ENCODE measurements around the gene PAPPA. TPM values are rescaled to one million over a fixed set of nuclear protein-coding genes. Genes with fewer than 3 reads are reported as not detected.

PAPPA gene
- total RNA-seq, 2 experiments from 2014 or later, result not detected

DNA sequence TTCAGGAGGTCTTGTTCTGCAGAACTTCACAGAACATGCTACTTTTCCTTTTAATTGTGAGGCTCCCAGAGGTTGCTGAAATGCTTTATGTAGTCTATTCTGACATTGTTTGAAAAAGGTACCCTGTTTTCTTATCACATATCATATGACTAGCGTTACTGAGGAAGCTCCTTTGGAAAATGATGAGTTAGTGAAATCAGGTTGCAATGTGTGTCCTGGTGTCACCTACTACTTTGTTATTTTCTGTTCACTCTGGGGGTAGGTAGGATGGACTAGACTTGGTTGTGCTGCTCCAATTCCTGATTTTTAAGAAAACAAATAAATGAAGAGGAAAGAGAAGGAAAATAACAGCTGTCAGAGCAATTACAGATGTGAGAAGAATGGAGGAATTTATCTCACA is 93.7 kb downstream of the PAPPA start:
- Histone ChIP-seq H3K4me3 (ENCODE audit: low read depth, low read length, poor library complexity, severe bottlenecking) (no peak overlapping the region), H3K4me2 (ENCODE audit: low read length) (no peak overlapping the region), H3K36me3 (ENCODE audit: insufficient read depth, low read length) (no peaks in the 10 kb centered on the region), H3K9me3 (ENCODE audit: low read length) (no peaks in the 10 kb centered on the region), H2AFZ (ENCODE audit: low read length) (no peak overlapping the region), H3K4me1 (ENCODE audit: insufficient read depth, low read length, poor library complexity, severe bottlenecking) (no peaks in the 10 kb centered on the region), H3K79me2 (ENCODE audit: insufficient read depth, low read depth, low read length) (no peaks in the 10 kb centered on the region), H4K20me1 (ENCODE audit: insufficient read depth, low read length) (no peaks in the 10 kb centered on the region), H3K9me2 (ENCODE audit: insufficient read depth, low read length) (no peaks in the 10 kb centered on the region), H3K27ac (ENCODE audit: low read depth, low read length, poor library complexity, severe bottlenecking) (no peak overlapping the region)
- no TSS peak for BruUV-seq (replicated peaks)
- DNase-seq (ENCODE audit: low spot score), result no peak
- intact Hi-C loops (cut with micrococcal nuclease; ENCODE audit: unreplicated experiment), result no loop called here
- POLR2A ChIA-PET, result no interaction called here
- CTCF ChIA-PET (ENCODE audit: unreplicated experiment), result no interaction called here
- TF ChIP-seq, protein P1, sequence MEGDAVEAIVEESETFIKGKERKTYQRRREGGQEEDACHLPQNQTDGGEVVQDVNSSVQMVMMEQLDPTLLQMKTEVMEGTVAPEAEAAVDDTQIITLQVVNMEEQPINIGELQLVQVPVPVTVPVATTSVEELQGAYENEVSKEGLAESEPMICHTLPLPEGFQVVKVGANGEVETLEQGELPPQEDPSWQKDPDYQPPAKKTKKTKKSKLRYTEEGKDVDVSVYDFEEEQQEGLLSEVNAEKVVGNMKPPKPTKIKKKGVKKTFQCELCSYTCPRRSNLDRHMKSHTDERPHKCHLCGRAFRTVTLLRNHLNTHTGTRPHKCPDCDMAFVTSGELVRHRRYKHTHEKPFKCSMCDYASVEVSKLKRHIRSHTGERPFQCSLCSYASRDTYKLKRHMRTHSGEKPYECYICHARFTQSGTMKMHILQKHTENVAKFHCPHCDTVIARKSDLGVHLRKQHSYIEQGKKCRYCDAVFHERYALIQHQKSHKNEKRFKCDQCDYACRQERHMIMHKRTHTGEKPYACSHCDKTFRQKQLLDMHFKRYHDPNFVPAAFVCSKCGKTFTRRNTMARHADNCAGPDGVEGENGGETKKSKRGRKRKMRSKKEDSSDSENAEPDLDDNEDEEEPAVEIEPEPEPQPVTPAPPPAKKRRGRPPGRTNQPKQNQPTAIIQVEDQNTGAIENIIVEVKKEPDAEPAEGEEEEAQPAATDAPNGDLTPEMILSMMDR (conservative IDR thresholded peaks at IDR 0.05; ENCODE audit: low read length), result no peak
- no peak for TF ChIP-seq EZH2phosphoT487 (IDR thresholded peaks at IDR 0.05; ENCODE audit: borderline replicate concordance, low read depth, low read length)

DNA sequence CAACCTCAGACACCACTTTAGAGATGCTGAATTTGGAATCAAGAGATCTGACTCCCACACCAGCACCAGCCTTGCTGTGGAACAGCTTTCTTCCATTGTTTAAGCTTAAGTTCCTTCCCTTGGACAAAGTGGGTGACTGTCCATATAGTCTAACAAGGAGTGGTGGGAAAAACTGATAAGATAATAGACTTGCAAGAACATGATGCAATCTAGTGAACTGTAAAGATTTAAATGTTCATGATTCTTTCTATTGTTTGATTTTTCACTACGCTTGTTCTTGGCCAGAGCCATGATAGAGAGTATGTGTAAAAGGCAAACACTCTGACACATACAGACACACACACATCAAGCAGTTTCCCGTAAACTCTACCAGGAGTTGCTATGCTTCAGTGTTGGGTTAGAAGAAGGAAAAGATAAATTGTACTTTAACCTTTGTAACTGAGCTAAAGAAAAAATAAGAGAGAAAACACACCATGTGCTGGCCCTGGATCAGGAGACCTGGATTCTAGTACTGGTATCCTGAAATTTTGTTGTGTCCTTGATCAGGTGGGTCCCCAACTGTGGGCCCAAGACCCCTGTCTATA is 94.3 kb downstream of the PAPPA start:
- ChIA-PET POLR2A (no interaction called here), CTCF (ENCODE audit: unreplicated experiment) (no interaction called here)
- intact Hi-C loops (cut with micrococcal nuclease; ENCODE audit: unreplicated experiment), result no loop called here
- H3K27ac ChIP-seq (ENCODE audit: low read depth, low read length, poor library complexity, severe bottlenecking), result no peak overlapping the region
- no peaks in the 10 kb centered on the region for H3K9me2 ChIP-seq (ENCODE audit: insufficient read depth, low read length)
- no peaks in the 10 kb centered on the region for H3K9me3 ChIP-seq (ENCODE audit: low read length)
- H4K20me1 ChIP-seq (ENCODE audit: insufficient read depth, low read length), result no peaks in the 10 kb centered on the region
- H3K36me3 ChIP-seq (ENCODE audit: insufficient read depth, low read length), result no peaks in the 10 kb centered on the region
- H3K79me2 ChIP-seq (ENCODE audit: insufficient read depth, low read depth, low read length), result no peaks in the 10 kb centered on the region
- H3K4me2 ChIP-seq (ENCODE audit: low read length), result no peak overlapping the region
- DNase-seq (ENCODE audit: low spot score), result no peak
- no peak overlapping the region for H3K4me3 ChIP-seq (ENCODE audit: low read depth, low read length, poor library complexity, severe bottlenecking)
- no peak overlapping the region for H2AFZ ChIP-seq (ENCODE audit: low read length)
- no peaks in the 10 kb centered on the region for H3K4me1 ChIP-seq (ENCODE audit: insufficient read depth, low read length, poor library complexity, severe bottlenecking)
- TF ChIP-seq, protein P1 (conservative IDR thresholded peaks at IDR 0.05; ENCODE audit: low read length), result no peak
- no peak for TF ChIP-seq EZH2phosphoT487 (IDR thresholded peaks at IDR 0.05; ENCODE audit: borderline replicate concordance, low read depth, low read length)
- no TSS peak for BruUV-seq (replicated peaks)

DNA sequence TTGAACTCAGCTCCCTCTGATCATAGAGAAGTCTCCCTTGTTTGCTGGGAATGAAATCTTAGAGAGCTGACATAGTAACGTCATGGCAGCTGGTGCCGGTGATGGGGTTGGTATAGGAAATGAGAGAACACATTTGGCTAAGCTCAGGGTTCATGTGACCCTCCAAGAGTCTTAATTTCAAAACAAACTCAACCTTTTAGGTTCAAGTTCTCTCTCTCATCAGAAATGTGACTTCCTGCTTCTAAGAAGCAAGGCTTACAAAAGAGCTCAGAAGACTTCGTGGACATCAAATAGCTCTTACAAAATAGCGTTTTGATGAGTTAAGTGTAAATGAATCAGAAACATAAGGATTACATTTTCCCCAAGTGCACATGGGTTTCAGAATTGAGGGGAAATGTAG is 97.3 kb downstream of the PAPPA start:
- no peak for TF ChIP-seq EZH2phosphoT487 (IDR thresholded peaks at IDR 0.05; ENCODE audit: borderline replicate concordance, low read depth, low read length)
- TF ChIP-seq, protein P1 (conservative IDR thresholded peaks at IDR 0.05; ENCODE audit: low read length), result no peak
- no TSS peak for BruUV-seq (replicated peaks)

More for the DNA sequence above, 97.3 kb downstream of the PAPPA start:
- H3K27ac ChIP-seq (ENCODE audit: low read depth, low read length, poor library complexity, severe bottlenecking), result no peak overlapping the region
- ChIA-PET CTCF (ENCODE audit: unreplicated experiment) (no interaction called here), POLR2A (interaction anchor here (0.5 to 0.7 kb wide), 3 partner anchors 240 to 1554 kb away, joined by 3 read pairs; no protein-coding TSS in a partner anchor)
- H3K79me2 ChIP-seq (ENCODE audit: insufficient read depth, low read depth, low read length), result no peaks in the 10 kb centered on the region
- DNase-seq (ENCODE audit: low spot score), result no peak
- no peaks in the 10 kb centered on the region for H3K9me2 ChIP-seq (ENCODE audit: insufficient read depth, low read length)
- H3K9me3 ChIP-seq (ENCODE audit: low read length), result no peaks in the 10 kb centered on the region
- no peak overlapping the region for H3K4me3 ChIP-seq (ENCODE audit: low read depth, low read length, poor library complexity, severe bottlenecking)
- H3K4me2 ChIP-seq (ENCODE audit: low read length), result no peak overlapping the region
- H2AFZ ChIP-seq (ENCODE audit: low read length), result no peak overlapping the region
- intact Hi-C loops (cut with micrococcal nuclease; ENCODE audit: unreplicated experiment), result no loop called here
- H3K36me3 ChIP-seq (ENCODE audit: insufficient read depth, low read length), result no peaks in the 10 kb centered on the region
- H4K20me1 ChIP-seq (ENCODE audit: insufficient read depth, low read length), result no peaks in the 10 kb centered on the region
- no peaks in the 10 kb centered on the region for H3K4me1 ChIP-seq (ENCODE audit: insufficient read depth, low read length, poor library complexity, severe bottlenecking)
